Keratinocyte (primary cell): Measurements from ENCODE around the gene MAOB.

Experiments
- EZH2 ChIP-seq: IDR thresholded peaks from one replicate; pipeline ENCODE4 v1.6.1; 2012; ENCODE audit warnings: inconsistent platforms, mild to moderate bottlenecking, low read length, moderate library complexity
- TF ChIP-seq, protein P1 (sequence below), 3 experiments: IDR thresholded peaks in 1 of 3; conservative IDR thresholded peaks in 1 of 3; optimal IDR thresholded peaks in 1 of 3; 2 replicates in 2 of 3; 3 replicates in 1 of 3; pipeline versions ENCODE3 to v1.5.1; 2011; ENCODE audit warnings: low read length in 3 of 3, mild to moderate bottlenecking in 3 of 3, moderate library complexity in 2 of 3, control low read depth in 1 of 3, inconsistent platforms in 1 of 3; ENCODE audit not compliant: insufficient read depth in 2 of 3; ENCODE audit errors: extremely low read depth in 1 of 3

DNA sequence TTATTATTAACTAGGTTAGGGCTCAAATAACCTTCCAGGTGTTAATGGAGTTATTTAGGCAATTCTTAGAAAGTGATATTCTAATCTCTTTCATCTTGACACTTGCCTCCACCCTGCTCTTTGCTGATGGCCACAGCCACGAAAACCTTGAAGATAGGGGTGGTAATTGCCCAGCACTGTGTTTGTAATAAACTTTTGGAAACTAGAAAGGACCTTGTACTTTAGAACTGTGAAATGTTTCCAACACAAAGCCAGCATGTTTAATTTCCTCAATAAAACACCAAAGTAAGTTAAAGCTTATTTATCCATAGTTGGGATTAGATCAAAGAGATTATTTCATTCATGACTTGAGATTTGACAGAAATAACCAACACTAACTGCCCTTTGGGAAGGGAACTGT lies 147.8 kb downstream of the MAOB start:
- TF ChIP-seq, protein P1, sequence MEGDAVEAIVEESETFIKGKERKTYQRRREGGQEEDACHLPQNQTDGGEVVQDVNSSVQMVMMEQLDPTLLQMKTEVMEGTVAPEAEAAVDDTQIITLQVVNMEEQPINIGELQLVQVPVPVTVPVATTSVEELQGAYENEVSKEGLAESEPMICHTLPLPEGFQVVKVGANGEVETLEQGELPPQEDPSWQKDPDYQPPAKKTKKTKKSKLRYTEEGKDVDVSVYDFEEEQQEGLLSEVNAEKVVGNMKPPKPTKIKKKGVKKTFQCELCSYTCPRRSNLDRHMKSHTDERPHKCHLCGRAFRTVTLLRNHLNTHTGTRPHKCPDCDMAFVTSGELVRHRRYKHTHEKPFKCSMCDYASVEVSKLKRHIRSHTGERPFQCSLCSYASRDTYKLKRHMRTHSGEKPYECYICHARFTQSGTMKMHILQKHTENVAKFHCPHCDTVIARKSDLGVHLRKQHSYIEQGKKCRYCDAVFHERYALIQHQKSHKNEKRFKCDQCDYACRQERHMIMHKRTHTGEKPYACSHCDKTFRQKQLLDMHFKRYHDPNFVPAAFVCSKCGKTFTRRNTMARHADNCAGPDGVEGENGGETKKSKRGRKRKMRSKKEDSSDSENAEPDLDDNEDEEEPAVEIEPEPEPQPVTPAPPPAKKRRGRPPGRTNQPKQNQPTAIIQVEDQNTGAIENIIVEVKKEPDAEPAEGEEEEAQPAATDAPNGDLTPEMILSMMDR (optimal IDR thresholded peaks at IDR 0.05 in 1 of 3, IDR thresholded peaks at IDR 0.05 in 1 of 3, conservative IDR thresholded peaks at IDR 0.05 in 1 of 3; ENCODE audit: extremely low read depth in 1 of 3, insufficient read depth in 2 of 3, low read length in 3 of 3): no peak
- TF ChIP-seq EZH2: no peak
